ENCODE data around the gene TAOK1. TPM values are rescaled to one million over a fixed set of nuclear protein-coding genes. Genes with fewer than 3 reads are reported as not detected.

TAOK1 gene
- total and polyA plus RNA-seq, 10 of the 15 experiments (the other 5 are each of a cell fraction or from before 2014, with no cell fraction given), result 2.0 to 27.1 (median 11.8) TPM

GRCh38 chr17:29384901-29385300 is 5.3 kb upstream of the TAOK1 start:
- no peaks in the 10 kb centered on the region for H3K79me2 ChIP-seq (ENCODE audit: control insufficient read depth, insufficient read depth, low read length)
- H2AFZ ChIP-seq (ENCODE audit: control insufficient read depth, low read depth, low read length), result no peak overlapping the region
- BruUV-seq (replicated peaks), result no TSS peak
- SMC1A ChIA-PET (ENCODE audit: uncharacterized antibody, unreplicated experiment), result interaction anchor here (0.6 to 1.4 kb wide), 3 partner anchors 15 to 19 kb away, joined by 3 read pairs; no protein-coding TSS in a partner anchor
- RAD21 ChIA-PET (ENCODE audit: unreplicated experiment), result interaction anchor here (1.3 kb wide), 1 partner anchor 15 kb away, joined by 5 read pairs; no protein-coding TSS in a partner anchor
- WGBS (ENCODE audit: insufficient coverage, insufficient replicate concordance, low lambda C conversion rate, missing lambda C conversion rate), result 68% methylated on average over 3 of the region's 3 CpGs
- no peak for TF ChIP-seq SRF (IDR thresholded peaks at IDR 0.05; ENCODE audit: low read depth in 2 of 2, low read length in 2 of 2)
- TF ChIP-seq CREM (IDR thresholded peaks at IDR 0.05; ENCODE audit: low read depth), result no peak
- no peak for TF ChIP-seq RB1 (IDR thresholded peaks at IDR 0.05; ENCODE audit: borderline replicate concordance)
- no peak for TF ChIP-seq BACH1 (IDR thresholded peaks at IDR 0.05; ENCODE audit: borderline replicate concordance)
- no peak for TF ChIP-seq SMAD1 (IDR thresholded peaks at IDR 0.05; ENCODE audit: low read depth, partially characterized antibody)
- no peak for TF ChIP-seq CHD2 (IDR thresholded peaks at IDR 0.05; ENCODE audit: borderline replicate concordance, low read depth, low read length)
- TF ChIP-seq EED (IDR thresholded peaks at IDR 0.05; ENCODE audit: low read depth), result no peak
- no peak for TF ChIP-seq NFXL1 (IDR thresholded peaks at IDR 0.05; ENCODE audit: borderline replicate concordance)
- no peak for TF ChIP-seq GABPA (IDR thresholded peaks at IDR 0.05; ENCODE audit: low read depth)
- TF ChIP-seq POU2F2 (IDR thresholded peaks at IDR 0.05; ENCODE audit: borderline replicate concordance, low read depth, low read length), result no peak
- TF ChIP-seq HDAC6 (IDR thresholded peaks at IDR 0.05; ENCODE audit: unreplicated experiment), result no peak
- TF ChIP-seq RAD51 (IDR thresholded peaks at IDR 0.05), result no peak
- TF ChIP-seq RFX5 (IDR thresholded peaks at IDR 0.05; ENCODE audit: low read depth, low read length), result no peak
- no peak for TF ChIP-seq TAF1 (IDR thresholded peaks at IDR 0.05; ENCODE audit: borderline replicate concordance, low read depth, low read length)
- TF ChIP-seq, protein P1, sequence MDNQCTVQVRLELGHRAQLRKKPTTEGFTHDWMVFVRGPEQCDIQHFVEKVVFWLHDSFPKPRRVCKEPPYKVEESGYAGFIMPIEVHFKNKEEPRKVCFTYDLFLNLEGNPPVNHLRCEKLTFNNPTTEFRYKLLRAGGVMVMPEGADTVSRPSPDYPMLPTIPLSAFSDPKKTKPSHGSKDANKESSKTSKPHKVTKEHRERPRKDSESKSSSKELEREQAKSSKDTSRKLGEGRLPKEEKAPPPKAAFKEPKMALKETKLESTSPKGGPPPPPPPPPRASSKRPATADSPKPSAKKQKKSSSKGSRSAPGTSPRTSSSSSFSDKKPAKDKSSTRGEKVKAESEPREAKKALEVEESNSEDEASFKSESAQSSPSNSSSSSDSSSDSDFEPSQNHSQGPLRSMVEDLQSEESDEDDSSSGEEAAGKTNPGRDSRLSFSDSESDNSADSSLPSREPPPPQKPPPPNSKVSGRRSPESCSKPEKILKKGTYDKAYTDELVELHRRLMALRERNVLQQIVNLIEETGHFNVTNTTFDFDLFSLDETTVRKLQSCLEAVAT (IDR thresholded peaks at IDR 0.05), result no peak
- TF ChIP-seq, protein P2, sequence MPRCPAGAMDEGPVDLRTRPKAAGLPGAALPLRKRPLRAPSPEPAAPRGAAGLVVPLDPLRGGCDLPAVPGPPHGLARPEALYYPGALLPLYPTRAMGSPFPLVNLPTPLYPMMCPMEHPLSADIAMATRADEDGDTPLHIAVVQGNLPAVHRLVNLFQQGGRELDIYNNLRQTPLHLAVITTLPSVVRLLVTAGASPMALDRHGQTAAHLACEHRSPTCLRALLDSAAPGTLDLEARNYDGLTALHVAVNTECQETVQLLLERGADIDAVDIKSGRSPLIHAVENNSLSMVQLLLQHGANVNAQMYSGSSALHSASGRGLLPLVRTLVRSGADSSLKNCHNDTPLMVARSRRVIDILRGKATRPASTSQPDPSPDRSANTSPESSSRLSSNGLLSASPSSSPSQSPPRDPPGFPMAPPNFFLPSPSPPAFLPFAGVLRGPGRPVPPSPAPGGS (IDR thresholded peaks at IDR 0.05; ENCODE audit: borderline replicate concordance, insufficient read depth, low read depth, low read length, poor library complexity, severe bottlenecking), result no peak
- TF ChIP-seq USF1 (IDR thresholded peaks at IDR 0.05; ENCODE audit: borderline replicate concordance, extremely low read length, insufficient read depth, low read depth, low read length), result no peak
- TF ChIP-seq YBX1 (IDR thresholded peaks at IDR 0.05), result no peak
- TF ChIP-seq TARDBP (IDR thresholded peaks at IDR 0.05; ENCODE audit: borderline replicate concordance), result no peak
- no peak for TF ChIP-seq KDM1A (IDR thresholded peaks at IDR 0.05; ENCODE audit: borderline replicate concordance)
- no peak overlapping the region for H3K4me3 ChIP-seq
- no peak for DNase-seq (ENCODE audit: low read depth, low spot score)
- H3K9me3 ChIP-seq (replicated peaks; ENCODE audit: control insufficient read depth, insufficient read depth, low read length), result no peaks in the 10 kb centered on the region
- in situ Hi-C loops (cut with MboI) (no loop called here), intact Hi-C loops (cut with micrococcal nuclease; ENCODE audit: unreplicated experiment) (no loop called here)
- H4K20me1 ChIP-seq (ENCODE audit: control insufficient read depth, insufficient read depth), result no peaks in the 10 kb centered on the region
- no peak overlapping the region for H3K27ac ChIP-seq (ENCODE audit: control insufficient read depth, insufficient read depth)
- no peaks in the 10 kb centered on the region for H3K4me1 ChIP-seq (ENCODE audit: control insufficient read depth, insufficient read depth, low read length)
- ATAC-seq, result no peak
- H3K27me3 ChIP-seq (replicated peaks in 1 of 2; ENCODE audit: control insufficient read depth in 2 of 2, insufficient read depth in 2 of 2, low read length in 1 of 2), result no peaks in the 10 kb centered on the region
- CTCF ChIA-PET, result interaction anchor here (0.7 to 1.9 kb wide), 6 partner anchors 9 to 233 kb away, joined by 3 to 11 read pairs (median 3); no protein-coding TSS in a partner anchor
- no peak overlapping the region for H3K9ac ChIP-seq (ENCODE audit: control insufficient read depth, insufficient read depth, low read length)
- FAIRE-seq, result no peak
- no peak overlapping the region for H3K4me2 ChIP-seq (ENCODE audit: control insufficient read depth, insufficient read depth)
- H3K36me3 ChIP-seq (ENCODE audit: control insufficient read depth in 2 of 2, insufficient read depth in 2 of 2, low read length in 1 of 2), result no peaks in the 10 kb centered on the region
- POLR2A ChIA-PET, result interaction anchor here (0.6 to 1.7 kb wide), 2 partner anchors 50 to 180 kb away, joined by 3 read pairs; no protein-coding TSS in a partner anchor

Measured in GM12878 (cell line).